Measurements from ENCODE around the gene VWA2.
A peak's percentile ranks its signal among the peaks of the same experiment; 100 is the strongest.

VWA2 gene

GRCh38 chr10:114246679-114247305 lies 7.7 kb downstream of the VWA2 start:
- DNase-seq = no peak

- no peak for DNase-seq
Observed at GRCh38 chr10:114250236-114250635, 11.2 kb downstream of the VWA2 start.

- no peak for DNase-seq
Observed at GRCh38 chr10:114250716-114251115, 11.7 kb downstream of the VWA2 start.

DNA sequence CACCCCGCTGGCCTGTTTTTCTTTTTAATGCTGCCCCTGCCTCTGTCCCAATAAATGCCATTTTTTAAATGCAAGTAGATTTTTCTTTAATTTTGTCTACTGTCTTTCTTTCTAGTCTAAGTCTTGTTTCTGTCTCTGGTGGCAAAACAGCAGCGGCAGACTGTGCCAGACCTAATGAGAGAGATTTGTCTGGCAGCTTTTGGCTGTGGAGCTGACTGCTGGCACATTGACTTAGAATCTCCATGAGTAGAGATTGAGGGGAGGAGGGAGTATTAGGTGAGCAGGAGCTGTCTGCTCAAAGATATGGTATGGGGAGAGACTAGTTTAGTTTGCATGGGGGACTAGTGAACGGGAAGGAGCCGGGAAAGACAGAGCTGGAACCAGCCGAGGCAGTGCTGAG lies 13.0 kb downstream of the VWA2 start:
- DNase-seq = no peak

DNA sequence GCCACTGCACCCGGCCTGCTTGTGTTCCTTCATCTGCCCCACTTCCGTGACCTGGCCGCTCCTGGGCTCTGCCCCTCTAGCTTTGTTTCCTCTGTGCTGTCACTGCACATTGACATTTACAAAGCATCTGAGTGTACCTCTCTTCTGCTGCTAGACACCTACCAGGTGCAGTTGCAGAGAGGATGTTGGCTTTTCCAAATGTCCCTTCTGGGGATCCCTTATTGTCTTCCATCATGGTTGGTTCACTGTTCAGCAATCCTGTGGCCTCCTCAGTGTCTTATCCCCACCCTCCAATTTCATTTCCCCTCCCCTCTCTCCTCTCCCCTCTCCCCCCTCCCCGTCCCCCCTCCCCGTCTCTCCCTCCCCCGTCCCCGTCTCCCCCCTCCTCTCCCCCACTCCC lies 13.8 kb downstream of the VWA2 start:
- DNase-seq = no peak

- no peak for DNase-seq
Observed at GRCh38 chr10:114255227-114255626, 16.2 kb downstream of the VWA2 start.

DNA sequence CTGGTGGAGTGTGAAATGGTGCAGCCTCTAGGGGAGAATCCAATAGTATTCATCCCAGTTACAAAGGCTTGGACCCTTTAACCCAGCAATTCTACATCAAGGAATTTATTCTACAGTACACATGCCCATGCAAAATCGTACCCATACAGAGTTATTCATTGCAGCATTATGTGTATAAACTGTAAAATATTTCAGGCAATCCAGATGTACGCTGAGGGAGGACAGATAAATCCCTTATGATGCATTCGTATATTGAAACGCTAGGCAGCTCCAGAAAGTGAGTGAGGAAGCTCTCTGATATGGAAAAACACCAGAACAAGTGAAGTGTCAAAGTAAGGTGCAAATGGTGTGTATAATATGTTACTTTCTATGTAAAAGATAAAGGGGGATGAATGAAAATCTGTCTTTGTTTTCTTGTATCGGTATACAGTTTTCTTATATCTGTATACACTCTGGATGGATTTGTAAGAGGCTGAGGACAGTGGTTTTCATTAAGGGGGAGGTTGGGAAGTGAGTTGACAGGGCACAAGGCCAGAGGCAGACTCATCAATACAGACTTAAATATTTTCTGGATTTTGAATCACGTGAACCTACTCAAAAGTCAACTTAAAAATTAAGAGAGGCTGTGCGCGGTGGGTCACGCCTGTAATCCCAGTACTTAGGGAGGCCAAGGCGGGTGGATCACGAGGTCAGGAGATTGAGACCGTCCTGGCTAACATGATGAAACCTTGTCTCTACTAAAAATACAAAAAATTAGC lies 17.1 kb downstream of the VWA2 start:
- no peak for DNase-seq

GRCh38 chr10:114256822-114257221 lies 17.8 kb downstream of the VWA2 start:
- no peak for DNase-seq

GRCh38 chr10:114257498-114257897 lies 18.4 kb downstream of the VWA2 start:
- no peak for DNase-seq

DNA sequence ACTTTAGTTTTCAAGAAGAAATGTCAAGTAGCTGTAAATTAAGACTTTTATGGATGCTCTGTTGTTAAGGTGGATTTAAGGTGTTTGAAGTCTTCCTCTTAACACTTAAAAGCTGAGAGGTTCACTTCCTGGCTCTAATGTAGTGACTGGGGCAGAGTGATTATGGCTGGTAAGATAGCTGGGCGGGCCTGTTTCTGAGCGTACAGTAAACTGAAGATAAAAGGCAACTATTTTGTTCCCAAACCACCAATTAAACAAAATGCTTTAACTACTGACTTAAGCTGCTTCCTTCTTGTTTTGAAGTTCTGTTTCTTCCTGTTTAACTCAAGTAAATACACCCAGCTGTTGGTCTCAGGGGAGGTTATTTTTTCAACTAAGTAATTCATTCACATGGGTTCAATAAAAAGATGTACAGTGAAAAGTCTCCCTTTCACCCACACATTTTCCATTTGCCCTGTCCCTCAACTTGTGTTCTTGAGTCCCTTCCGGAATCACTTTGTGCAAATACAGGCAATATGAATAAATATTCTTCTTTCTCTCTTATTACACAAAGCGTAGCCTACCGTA lies 19.3 kb downstream of the VWA2 start:
- DNase-seq = no peak

DNA sequence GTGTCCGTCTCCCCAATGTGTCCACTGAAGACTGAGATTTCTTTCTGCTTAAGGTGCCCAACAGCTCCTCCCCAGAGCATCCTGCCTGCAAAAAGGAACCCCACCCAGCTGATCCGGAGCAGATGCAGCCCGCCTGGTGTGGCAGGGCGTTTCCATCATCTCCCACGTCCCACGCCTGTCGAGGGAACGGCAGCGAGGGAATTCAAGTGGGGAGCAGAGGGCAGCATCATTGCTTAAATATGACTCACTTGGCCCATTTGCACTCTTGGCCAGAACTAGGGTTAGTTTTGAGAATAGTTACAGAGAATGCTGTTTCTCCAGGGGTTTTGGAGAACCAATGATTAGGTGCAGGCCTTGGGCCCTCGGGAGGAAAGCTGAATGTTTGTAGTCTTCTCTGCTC lies 20.8 kb downstream of the VWA2 start:
- DNase-seq = no peak

DNA sequence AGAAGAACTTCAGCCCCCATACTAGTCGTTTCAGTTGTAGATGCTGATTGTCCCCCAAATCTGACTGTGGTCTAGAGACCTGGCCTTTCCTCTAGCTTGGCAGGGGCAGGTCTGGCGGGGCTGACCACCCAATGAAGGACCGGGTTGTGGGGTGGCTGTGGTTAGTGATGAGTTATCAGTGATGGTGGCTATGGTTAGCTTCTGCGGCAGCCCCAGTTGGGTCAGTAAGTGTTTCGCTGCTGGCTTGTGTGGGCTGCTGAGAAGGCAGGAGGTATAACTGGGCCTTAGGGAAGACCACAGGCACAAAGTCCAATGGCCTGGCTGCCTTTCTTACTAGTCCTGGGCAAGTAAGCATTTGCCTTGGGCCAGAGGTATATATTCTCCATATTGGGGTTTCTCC lies 21.3 kb downstream of the VWA2 start:
- DNase-seq = no peak

DNA sequence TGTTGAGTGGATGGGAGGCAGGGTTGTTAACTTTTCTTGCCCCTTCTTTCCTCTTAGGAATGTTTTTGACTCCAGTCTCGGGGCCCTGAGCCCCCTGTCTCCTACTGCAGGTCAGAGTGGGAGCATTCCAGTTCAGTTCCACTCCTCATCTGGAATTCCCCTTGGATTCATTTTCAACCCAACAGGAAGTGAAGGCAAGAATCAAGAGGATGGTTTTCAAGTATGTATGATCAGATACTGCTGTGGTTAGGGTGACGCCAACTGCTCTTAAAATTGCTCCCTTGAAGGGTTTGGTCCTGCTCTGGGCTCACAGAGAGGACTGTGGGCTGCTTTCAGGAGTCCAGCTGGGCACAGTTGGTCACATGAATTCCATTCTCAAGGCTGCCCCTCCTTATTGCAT lies 22.0 kb downstream of the VWA2 start:
- peak; percentile 50 for DNase-seq

DNA sequence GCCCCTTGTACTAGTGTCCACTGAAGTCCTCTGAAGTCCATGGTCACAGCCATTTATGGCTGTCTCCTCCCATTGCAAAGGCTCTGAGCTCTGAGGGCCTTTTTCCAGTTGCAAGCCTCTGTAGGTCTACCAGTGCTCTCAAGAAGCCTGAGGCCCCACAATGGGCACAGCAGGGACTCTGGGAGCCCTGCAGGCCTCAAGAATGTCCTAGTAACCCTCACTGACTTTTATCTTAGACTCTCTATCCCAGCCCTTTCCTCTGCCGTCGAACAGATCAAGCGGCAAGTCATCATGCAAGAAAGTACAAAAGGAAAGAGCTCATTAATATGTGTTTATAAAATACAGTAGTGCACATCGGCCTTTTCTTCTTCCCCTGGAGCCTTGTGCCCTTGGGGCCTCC lies 23.4 kb downstream of the VWA2 start:
- peak; percentile 24 for DNase-seq

DNA sequence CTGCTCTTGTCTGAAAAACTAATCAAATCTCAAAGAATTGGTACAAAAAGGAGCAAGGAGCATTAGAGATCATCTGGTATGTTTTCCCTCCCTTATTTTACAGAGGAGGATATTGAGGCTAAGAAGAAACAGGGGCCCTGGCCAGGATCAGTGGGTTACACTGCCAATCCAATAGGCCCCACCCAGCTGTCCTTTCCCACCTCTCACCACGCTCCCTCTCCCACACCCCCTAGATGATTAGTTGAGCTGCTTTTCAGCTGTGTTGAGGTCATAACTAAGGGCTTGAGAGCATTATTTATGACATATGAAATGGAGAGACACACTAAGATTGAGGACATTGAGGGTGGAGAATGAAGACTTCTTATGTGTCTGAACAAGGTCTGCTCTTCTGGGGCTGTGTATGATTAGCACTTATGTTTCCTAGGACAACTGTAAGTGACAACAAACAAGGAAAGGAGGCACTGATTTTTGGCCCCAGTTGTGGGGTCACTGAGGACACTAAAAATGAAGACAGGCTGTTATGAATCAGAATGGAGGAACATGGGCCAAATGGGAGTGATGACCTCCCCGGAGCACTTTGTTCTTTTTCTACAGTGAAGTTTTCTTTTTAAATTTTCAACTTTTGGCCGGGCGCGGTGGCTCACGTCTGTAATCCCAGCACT lies 26.5 kb downstream of the VWA2 start:
- no peak for DNase-seq

GRCh38 chr10:114266521-114266920 lies 27.5 kb downstream of the VWA2 start:
- no peak for DNase-seq

GRCh38 chr10:114271075-114271778 lies 32.2 kb downstream of the VWA2 start:
- DNase-seq = peak; percentile 6

- no peak for DNase-seq
Observed at GRCh38 chr10:114271779-114272167, 32.7 kb downstream of the VWA2 start.

- peak; percentile 30 for DNase-seq
Observed at GRCh38 chr10:114272696-114273095, 33.6 kb downstream of the VWA2 start.

DNA sequence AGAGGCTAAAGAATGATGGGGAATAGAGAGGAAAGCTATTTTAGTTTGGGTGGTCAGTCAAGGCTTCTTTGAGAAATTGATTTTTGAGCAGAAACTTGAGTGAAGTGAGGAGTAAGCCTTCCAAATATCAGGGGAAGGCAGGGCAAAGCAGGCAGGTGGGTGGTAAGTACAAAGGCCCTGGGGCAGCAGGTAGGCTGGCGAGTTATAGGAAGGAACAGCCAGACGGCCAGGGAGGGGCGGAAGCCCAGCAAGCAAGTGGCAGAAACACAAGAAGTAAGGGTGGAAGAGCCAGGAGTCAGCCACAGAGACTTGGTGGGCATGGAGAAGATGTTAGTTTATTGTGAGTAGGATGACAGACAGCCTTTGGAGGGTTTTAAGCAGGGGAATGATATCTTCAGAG lies 34.9 kb downstream of the VWA2 start:
- DNase-seq = peak; percentile 41

DNA sequence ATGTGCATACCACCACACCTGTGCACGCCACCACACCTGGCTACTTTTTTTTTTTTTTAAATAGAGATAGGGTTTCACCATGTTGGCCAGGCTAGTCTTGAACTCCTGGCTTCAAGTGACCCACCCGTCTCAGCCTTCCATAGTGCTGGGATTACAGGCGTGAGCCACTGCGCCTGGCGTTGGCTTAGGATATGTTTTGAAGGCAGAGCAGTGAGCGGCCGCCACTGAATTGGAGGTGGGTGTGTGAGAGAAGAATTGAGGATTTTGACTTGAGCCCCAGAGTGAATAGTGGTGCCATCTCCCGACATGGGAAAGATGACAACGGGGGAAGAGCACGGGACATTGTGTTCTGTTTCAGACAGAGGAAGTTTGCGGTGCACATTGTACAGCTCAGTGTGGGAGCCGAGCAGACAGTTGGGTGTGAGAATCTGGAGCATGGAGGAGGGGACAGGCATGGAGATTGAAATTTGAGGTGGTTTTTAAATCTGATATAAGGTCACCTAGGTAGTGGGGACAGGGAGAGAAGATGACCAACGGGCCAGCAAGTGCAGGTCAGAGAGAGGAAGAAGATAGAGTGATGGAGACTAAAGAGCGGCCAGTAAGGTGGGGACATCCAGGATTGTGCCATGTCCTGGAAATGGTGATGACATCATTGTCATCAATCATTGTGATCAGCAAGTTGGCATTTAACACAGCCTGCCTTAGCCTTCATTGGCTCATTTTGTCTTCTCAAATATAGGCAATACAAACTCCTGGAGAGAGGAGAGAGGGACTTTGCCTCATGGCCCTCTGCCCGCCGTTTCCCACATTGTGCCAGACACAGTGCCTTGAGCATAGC lies 35.8 kb downstream of the VWA2 start:
- DNase-seq = peak; percentile 34

DNA sequence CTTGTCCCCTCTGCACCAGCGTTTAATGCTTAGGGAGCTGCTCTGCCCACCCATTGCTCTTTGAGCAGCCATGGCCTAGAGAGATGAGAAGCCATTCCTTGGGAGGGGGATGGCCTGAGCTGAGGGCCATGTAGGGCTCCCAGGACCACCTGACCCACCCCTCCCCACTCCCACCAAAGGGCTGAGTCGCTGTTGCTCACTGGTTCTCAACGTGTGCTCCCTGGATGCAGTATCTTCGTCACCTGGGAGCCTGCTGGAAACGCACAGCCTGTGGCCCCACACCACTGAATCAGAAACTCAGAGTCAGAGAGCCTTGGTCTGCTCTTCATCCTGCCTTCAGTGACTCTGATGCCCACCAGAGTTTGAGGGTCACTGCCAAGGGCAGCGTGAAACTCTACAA lies 37.0 kb downstream of the VWA2 start:
- DNase-seq = peak; percentile 34
